Left renal pelvis (tissue), 4 donors: ENCODE data around the gene HDGFL2. TPM values are rescaled to one million over a fixed set of nuclear protein-coding genes. Genes with fewer than 3 reads are reported as not detected.

Experiments
- DNase-seq, 4 donors: peaks; one replicate each; pipeline ENCODE4 v3.0.0-alpha.2; 2013; ENCODE audit warnings: low read depth in 4 of 4, low spot score in 3 of 4
- polyA plus RNA-seq, 4 donors: library from polyadenylated mRNA; unstranded; fragments of 120-200 nt; gene quantifications; one replicate each; pipeline ENCODE4 v1.2.1, GENCODE V29; 2013; ENCODE audit not compliant: insufficient read length in 4 of 4

Gene HDGFL2
- polyA plus RNA-seq, 4 donors: 62.6 to 88.6 (median 66.3) TPM

DNA sequence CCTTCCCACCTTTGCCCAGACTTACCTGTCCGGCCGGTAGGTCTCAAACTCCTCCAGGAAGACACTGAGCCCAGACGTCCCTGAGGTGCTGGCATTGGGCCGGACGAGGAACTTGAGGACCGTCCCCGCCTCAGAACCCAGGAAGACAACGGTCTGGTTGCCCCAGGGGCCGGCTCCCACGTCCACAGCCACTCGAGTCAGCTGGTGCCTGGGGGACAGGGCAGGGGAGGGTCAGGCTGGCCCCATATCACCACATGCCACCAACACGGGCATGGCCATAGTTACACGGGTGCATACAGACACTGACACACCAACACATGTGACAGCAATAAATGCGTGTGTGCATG is 76.1 kb downstream of the HDGFL2 start:
- no peak for DNase-seq

DNA sequence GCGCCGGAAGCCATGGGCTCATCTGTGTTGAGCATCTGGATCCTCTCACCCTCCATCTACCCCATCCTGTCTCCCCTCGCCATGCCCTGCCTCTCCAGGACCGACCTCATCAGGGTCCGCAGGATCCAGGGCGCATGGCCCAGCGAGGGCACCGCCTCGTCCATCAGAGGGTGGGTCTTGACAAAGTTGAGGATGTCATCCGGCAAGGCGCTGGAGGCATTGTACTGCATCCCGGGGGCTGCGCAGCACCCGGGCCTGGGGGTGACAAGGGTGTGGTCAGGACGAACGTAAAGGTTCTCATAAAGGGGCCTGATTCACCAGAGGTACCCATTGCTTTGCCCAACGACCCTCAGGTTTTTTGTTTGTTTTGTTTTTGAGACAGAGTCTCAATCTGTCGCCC is 77.9 kb downstream of the HDGFL2 start:
- no peak for DNase-seq

DNA sequence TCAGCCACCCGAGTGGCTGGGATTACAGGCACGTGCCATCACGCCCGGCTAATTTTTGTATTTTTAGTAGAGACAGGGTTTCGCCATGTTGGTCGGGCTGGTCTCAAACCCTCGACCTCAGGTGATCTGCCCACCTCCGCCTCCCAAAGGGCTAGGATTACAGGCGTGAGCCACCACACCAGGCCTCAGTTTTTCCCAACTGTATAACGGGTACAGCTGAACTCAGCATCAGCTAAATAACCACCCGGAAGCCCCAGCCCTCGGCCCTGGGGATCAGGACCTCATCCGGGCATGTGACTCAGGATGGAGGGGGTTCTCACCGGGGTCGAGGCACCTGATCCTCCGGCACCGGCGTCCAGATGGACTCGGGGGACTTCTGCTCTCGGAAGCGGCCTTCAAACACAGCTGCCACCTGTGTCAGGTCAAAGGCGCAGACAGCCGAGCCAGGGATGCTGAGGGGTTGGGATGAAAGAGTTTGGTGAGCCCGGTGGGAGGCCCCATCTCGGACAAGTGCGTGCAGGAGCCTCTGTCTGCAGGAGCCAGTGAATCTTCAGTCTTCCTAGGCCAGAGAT is 78.5 kb downstream of the HDGFL2 start:
- no peak for DNase-seq

Other genes starting within 250 kb of the HDGFL2 start
- under 1 TPM; 0.22 to 0.72 (median 0.36) TPM for gene EBI3, start 242.8 kb upstream of the HDGFL2 start, polyA plus RNA-seq
- gene YJU2, start 225.2 kb upstream of the HDGFL2 start, polyA plus RNA-seq: 10 to 100 TPM; 16.9 to 23.9 (median 20.1) TPM
- gene SHD, start 193.0 kb upstream of the HDGFL2 start, polyA plus RNA-seq: 1 to 10 TPM; 1.8 to 5.7 (median 3.1) TPM
- under 1 TPM in 3 of 4 donors, not detected in 1; 0.21 to 0.56 (median 0.43) TPM for gene TMIGD2, start 169.9 kb upstream of the HDGFL2 start, polyA plus RNA-seq
- 1 to 10 TPM; 2.8 to 8.8 (median 5.4) TPM for gene FSD1, start 167.7 kb upstream of the HDGFL2 start, polyA plus RNA-seq
- gene STAP2, start 133.5 kb upstream of the HDGFL2 start, polyA plus RNA-seq: 10 to 100 TPM; 12.5 to 40.1 (median 18.0) TPM
- gene MPND, start 128.7 kb upstream of the HDGFL2 start, polyA plus RNA-seq: 10 to 100 TPM; 14.1 to 30.4 (median 20.5) TPM
- 10 to 100 TPM; 56.1 to 77.6 (median 72.3) TPM for gene SH3GL1, start 71.8 kb upstream of the HDGFL2 start, polyA plus RNA-seq
- gene CHAF1A, start 69.7 kb upstream of the HDGFL2 start, polyA plus RNA-seq: 10 to 100 TPM; 19.0 to 25.5 (median 22.8) TPM
- 100 to 1,000 TPM in 1 of 4 donors, 10 to 100 TPM in 3; 82.7 to 125 (median 89.8) TPM for gene UBXN6, start 14.5 kb upstream of the HDGFL2 start, polyA plus RNA-seq
- 1 to 10 TPM in 1 of 4 donors, under 1 TPM in 3; 0.43 to 2.1 (median 0.86) TPM for gene PLIN4, start 46.2 kb downstream of the HDGFL2 start, polyA plus RNA-seq
- gene PLIN5, start 62.9 kb downstream of the HDGFL2 start, polyA plus RNA-seq: 10 to 100 TPM in 1 of 4 donors, 1 to 10 TPM in 2, under 1 TPM in 1; 0.96 to 10.9 (median 3.0) TPM
- gene LRG1, start 67.7 kb downstream of the HDGFL2 start, polyA plus RNA-seq: under 1 TPM; 0.49 to 0.96 (median 0.81) TPM
- gene SEMA6B, start 87.4 kb downstream of the HDGFL2 start, polyA plus RNA-seq: 1 to 10 TPM; 2.3 to 5.4 (median 3.7) TPM
- gene TNFAIP8L1, start 167.2 kb downstream of the HDGFL2 start, polyA plus RNA-seq: 10 to 100 TPM in 2 of 4 donors, 1 to 10 TPM in 2; 9.4 to 15.4 (median 10.8) TPM
- 10 to 100 TPM; 58.8 to 84.5 (median 78.5) TPM for gene MYDGF, start 198.0 kb downstream of the HDGFL2 start, polyA plus RNA-seq